Neural progenitor cell (in vitro differentiated cells): ENCODE results near the gene TRPC5OS. TPM values are rescaled to one million over a fixed set of nuclear protein-coding genes. Genes with fewer than 3 reads are reported as not detected.

Experiments
- DNase-seq: peaks from one replicate; pipeline ENCODE4 v3.0.0-alpha.2; 2016; ENCODE audit warnings: low spot score
- H2AFZ ChIP-seq: fragments of 200-600 bp; sonication (generic); replicated peaks from 2 replicates; pipeline ENCODE4 v1.6.1; 2016; ENCODE audit warnings: antibody characterized with exemption
- H3F3A ChIP-seq: fragments of 200-600 bp; sonication (generic); 2 replicates; pipeline ENCODE4 v1.6.1; 2016; ENCODE audit warnings: antibody characterized with exemption, low read depth
- H3K27ac ChIP-seq: fragments of 200-600 bp; sonication (generic); 2 replicates; pipeline ENCODE4 v1.5.1; 2016; ENCODE audit warnings: mild to moderate bottlenecking
- H3K27me3 ChIP-seq: fragments of 200-600 bp; sonication (generic); 2 replicates; pipeline ENCODE4 v1.6.1; 2016; ENCODE audit warnings: mild to moderate bottlenecking, moderate library complexity
- H3K36me3 ChIP-seq: fragments of 200-600 bp; sonication (generic); 2 replicates; pipeline ENCODE4 v1.5.1; 2016
- H3K4me1 ChIP-seq: fragments of 200-600 bp; sonication (generic); 2 replicates; pipeline ENCODE4 v1.6.1; 2016; ENCODE audit warnings: mixed run types
- H3K4me2 ChIP-seq: fragments of 200-600 bp; sonication (generic); 2 replicates; pipeline ENCODE4 v1.6.1; 2016
- H3K4me3 ChIP-seq: fragments of 200-600 bp; sonication (generic); 2 replicates; pipeline ENCODE4 v1.5.1; 2016
- H3K79me2 ChIP-seq: fragments of 200-600 bp; sonication (generic); 2 replicates; pipeline ENCODE4 v1.6.1; 2016; ENCODE audit warnings: low read depth
- H3K9ac ChIP-seq: fragments of 200-600 bp; sonication (generic); 2 replicates; pipeline ENCODE4 v1.6.1; 2016
- H3K9me3 ChIP-seq: fragments of 200-600 bp; sonication (generic); 2 replicates; pipeline ENCODE4 v1.5.1; 2016; ENCODE audit warnings: low read depth
- H4K20me1 ChIP-seq: fragments of 200-600 bp; sonication (generic); 2 replicates; pipeline ENCODE4 v1.6.1; 2016; ENCODE audit warnings: low read depth
- H3K27ac Mint-ChIP-seq: 3 replicates; pipeline ENCODE4 v1.8.0; 2021; ENCODE audit warnings: mixed read lengths
- H3K27me3 Mint-ChIP-seq: 2 replicates; pipeline ENCODE4 v1.8.0; 2022; ENCODE audit warnings: low read depth, mild to moderate bottlenecking, inconsistent platforms, moderate library complexity, mixed read lengths; ENCODE audit not compliant: insufficient read depth
- H3K36me3 Mint-ChIP-seq: 3 replicates; pipeline ENCODE4 v1.8.0; 2021; ENCODE audit warnings: mixed read lengths
- H3K4me1 Mint-ChIP-seq: 3 replicates; pipeline ENCODE4 v1.8.0; 2021; ENCODE audit warnings: mixed read lengths
- H3K4me3 Mint-ChIP-seq: 3 replicates; pipeline ENCODE4 v1.8.0; 2021; ENCODE audit warnings: mild to moderate bottlenecking, moderate library complexity, mixed read lengths
- H3K9me3 Mint-ChIP-seq: 3 replicates; pipeline ENCODE4 v1.8.0; 2020; ENCODE audit warnings: mixed read lengths
- EZH2 ChIP-seq: fragments of 200-600 bp; sonication (generic); IDR thresholded peaks from 2 replicates; pipeline ENCODE4 v1.6.1; 2017; ENCODE audit warnings: antibody characterized with exemption, mild to moderate bottlenecking, moderate library complexity
- EZH2phosphoT487 ChIP-seq: fragments of 200-600 bp; sonication (generic); IDR thresholded peaks from 2 replicates; pipeline ENCODE4 v1.6.1; 2017; ENCODE audit warnings: antibody characterized with exemption
- total RNA-seq: library from RNA; depleted of rRNA; stranded (reverse); fragments of >200 nt; gene quantifications from 2 replicates; pipeline ENCODE4 v1.2.3, GENCODE V29; 2015; ENCODE audit warnings: low replicate concordance
- TF ChIP-seq, protein P1 (sequence below): fragments of 200-600 bp; sonication (generic); IDR thresholded peaks from 2 replicates; pipeline ENCODE4 v1.5.1; 2017; ENCODE audit warnings: antibody characterized with exemption, mild to moderate bottlenecking

Gene TRPC5OS
- total RNA-seq, 1 donor from 2014 or later: not detected

DNA sequence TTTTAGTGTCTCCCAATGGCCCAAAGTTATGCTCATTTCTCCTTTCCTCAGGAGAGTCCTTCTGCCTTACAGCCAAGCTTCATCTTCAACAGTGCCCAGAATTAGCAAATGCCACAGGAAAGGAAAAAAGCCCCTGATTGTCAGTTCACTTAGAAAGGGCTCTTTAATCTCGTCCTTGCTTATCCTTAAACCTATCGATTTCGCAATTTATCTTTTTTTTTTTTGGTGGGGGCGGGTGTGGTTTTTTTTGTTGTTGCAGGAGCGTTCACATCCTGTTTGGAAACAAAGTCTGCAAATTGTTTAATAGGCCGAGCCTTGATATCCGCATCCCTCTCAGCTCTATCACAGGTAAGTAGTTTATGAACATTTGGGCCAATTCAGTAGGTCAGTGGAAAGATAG is 20.2 kb downstream of the TRPC5OS start:
- Histone ChIP-seq H2AFZ (peak overlapping the region; percentile 40), H3K36me3 (no peaks in the 10 kb centered on the region), H3K4me1 (no peaks in the 10 kb centered on the region), H3K9ac (no peak overlapping the region), H4K20me1 (no peaks in the 10 kb centered on the region), H3F3A (no peaks in the 10 kb centered on the region), H3K27ac (no peak overlapping the region), H3K27me3 (no peaks in the 10 kb centered on the region), H3K4me3 (no peak overlapping the region), H3K9me3 (no peaks in the 10 kb centered on the region), H3K79me2 (no peaks in the 10 kb centered on the region), H3K4me2 (no peak overlapping the region)
- Mint-ChIP-seq H3K4me1 (no peaks in the 10 kb centered on the region), H3K4me3 (no peak overlapping the region), H3K27me3 (peaks cover 2% of the 10 kb centered on the region), H3K27ac (no peak overlapping the region), H3K9me3 (peaks cover 2% of the 10 kb centered on the region), H3K36me3 (no peaks in the 10 kb centered on the region)
- DNase-seq: no peak
- no peak for TF ChIP-seq EZH2phosphoT487
- TF ChIP-seq, protein P1, sequence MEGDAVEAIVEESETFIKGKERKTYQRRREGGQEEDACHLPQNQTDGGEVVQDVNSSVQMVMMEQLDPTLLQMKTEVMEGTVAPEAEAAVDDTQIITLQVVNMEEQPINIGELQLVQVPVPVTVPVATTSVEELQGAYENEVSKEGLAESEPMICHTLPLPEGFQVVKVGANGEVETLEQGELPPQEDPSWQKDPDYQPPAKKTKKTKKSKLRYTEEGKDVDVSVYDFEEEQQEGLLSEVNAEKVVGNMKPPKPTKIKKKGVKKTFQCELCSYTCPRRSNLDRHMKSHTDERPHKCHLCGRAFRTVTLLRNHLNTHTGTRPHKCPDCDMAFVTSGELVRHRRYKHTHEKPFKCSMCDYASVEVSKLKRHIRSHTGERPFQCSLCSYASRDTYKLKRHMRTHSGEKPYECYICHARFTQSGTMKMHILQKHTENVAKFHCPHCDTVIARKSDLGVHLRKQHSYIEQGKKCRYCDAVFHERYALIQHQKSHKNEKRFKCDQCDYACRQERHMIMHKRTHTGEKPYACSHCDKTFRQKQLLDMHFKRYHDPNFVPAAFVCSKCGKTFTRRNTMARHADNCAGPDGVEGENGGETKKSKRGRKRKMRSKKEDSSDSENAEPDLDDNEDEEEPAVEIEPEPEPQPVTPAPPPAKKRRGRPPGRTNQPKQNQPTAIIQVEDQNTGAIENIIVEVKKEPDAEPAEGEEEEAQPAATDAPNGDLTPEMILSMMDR: no peak
- no peak for TF ChIP-seq EZH2

DNA sequence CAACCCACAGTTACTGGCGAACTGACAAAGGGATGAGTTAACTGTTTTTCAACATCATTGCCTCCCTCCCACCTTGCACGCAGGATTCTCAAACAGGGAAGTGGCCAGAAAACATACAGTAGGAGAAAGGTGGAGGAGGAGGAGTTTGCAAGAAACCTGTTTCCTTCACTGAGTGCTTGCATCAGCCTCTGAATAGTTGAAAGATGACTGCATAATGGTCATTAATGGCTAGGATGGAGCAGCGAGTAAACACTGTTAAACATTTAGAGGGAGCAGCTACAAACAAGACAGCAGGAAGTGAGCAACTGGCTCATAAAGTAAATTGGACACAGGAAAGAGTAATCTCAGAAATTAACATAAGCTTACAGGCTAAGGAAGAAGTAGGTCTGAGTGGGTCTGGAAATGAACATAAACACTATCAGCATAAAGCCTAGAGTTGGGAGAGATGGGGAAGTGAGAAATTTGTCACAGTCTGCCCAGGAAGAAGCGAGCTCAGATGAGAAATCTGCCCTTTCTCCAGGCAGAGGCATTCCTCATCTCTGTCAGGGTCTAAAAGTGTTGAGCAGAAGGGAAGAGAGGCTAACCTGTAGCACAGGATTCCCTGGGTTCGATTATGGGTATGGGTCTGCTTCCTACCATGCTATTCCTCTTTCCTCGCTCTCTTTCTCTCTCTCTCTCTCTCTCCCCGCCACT is 38.6 kb downstream of the TRPC5OS start:
- Mint-ChIP-seq H3K27me3 (peaks cover 3% of the 10 kb centered on the region), H3K9me3 (no peaks in the 10 kb centered on the region), H3K4me1 (peaks cover 9% of the 10 kb centered on the region), H3K27ac (peak overlapping the region; percentile 67), H3K36me3 (no peaks in the 10 kb centered on the region), H3K4me3 (no peak overlapping the region)
- Histone ChIP-seq H2AFZ (peak overlapping the region; percentile 61), H3F3A (no peaks in the 10 kb centered on the region), H3K27me3 (no peaks in the 10 kb centered on the region), H3K4me3 (no peak overlapping the region), H3K79me2 (no peaks in the 10 kb centered on the region), H3K4me2 (no peak overlapping the region), H3K9me3 (no peaks in the 10 kb centered on the region), H4K20me1 (no peaks in the 10 kb centered on the region), H3K27ac (no peak overlapping the region), H3K9ac (no peak overlapping the region), H3K4me1 (peaks cover 6% of the 10 kb centered on the region), H3K36me3 (no peaks in the 10 kb centered on the region)
- DNase-seq: no peak
- TF ChIP-seq EZH2phosphoT487 (no peak), EZH2 (no peak)
- TF ChIP-seq, protein P1: no peak

DNA sequence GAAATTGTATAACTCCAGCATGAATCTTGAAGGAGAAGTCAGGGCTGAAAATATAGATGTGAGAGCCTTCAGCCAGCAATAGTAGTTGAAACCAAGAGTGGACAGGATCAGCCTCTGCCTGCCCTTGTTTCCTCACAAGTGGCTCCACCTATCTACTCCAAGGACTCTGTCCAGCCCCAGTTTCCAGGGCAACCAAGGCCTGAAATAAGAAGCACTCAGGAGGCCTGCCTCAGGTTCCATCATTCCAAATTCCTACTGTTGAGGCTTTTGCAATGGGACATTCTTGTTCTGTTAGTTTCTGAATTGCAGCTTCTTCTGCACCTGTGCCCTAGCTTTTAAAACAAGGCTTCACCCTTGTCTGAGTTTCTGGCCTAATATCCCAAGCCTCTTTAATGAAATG is 41.6 kb downstream of the TRPC5OS start:
- Histone ChIP-seq H3K27me3 (no peaks in the 10 kb centered on the region), H3K4me1 (peaks cover 15% of the 10 kb centered on the region), H3K4me3 (no peak overlapping the region), H3K27ac (no peak overlapping the region), H3K36me3 (no peaks in the 10 kb centered on the region), H3F3A (no peaks in the 10 kb centered on the region), H2AFZ (peak overlapping the region; percentile 71), H3K79me2 (no peaks in the 10 kb centered on the region), H4K20me1 (no peaks in the 10 kb centered on the region), H3K9me3 (no peaks in the 10 kb centered on the region), H3K9ac (no peak overlapping the region), H3K4me2 (no peak overlapping the region)
- no peak for TF ChIP-seq EZH2
- TF ChIP-seq EZH2phosphoT487: no peak
- TF ChIP-seq, protein P1: no peak
- no peaks in the 10 kb centered on the region for H3K36me3 Mint-ChIP-seq
- no peaks in the 10 kb centered on the region for H3K9me3 Mint-ChIP-seq
- peaks cover under 1% of the 10 kb centered on the region for H3K27me3 Mint-ChIP-seq
- H3K27ac Mint-ChIP-seq: no peak overlapping the region
- H3K4me1 Mint-ChIP-seq: peaks cover 9% of the 10 kb centered on the region
- no peak overlapping the region for H3K4me3 Mint-ChIP-seq
- DNase-seq: peak; percentile 43
